HG03039 (cell line): ENCODE measurements around the gene ABCG5.

Experiments used
- ATAC-seq: cut with Tn5 transposase; IDR thresholded peaks from one replicate; pipeline ENCODE4 v1.9.1; 2021; ENCODE audit warnings: mild to moderate bottlenecking, moderate library complexity; ENCODE audit not compliant: unreplicated experiment

Gene ABCG5

GRCh38 chr2:43810888-43811287 is 27.8 kb downstream of the ABCG5 start:
- no peak for ATAC-seq

DNA sequence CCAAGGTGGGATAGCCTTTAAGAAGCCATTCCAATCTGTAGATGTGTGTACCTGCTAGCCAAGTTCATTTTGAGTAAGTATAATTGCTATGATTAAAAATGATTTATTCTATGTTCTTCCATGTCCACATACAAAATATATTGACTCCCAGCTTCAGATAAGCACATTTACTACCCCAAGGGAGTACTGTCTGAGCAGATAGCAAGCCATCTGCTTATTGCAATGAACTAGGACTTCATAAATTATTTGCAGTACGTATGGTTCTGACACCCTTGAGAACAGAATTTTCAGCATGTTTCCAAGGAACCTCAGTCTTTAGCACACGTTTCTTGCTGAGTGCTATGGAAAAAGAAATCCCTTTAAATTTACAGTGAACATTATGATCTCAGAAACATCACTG is 28.2 kb downstream of the ABCG5 start:
- ATAC-seq = no peak

GRCh38 chr2:43806719-43807031 is 32.0 kb downstream of the ABCG5 start:
- no peak for ATAC-seq

DNA sequence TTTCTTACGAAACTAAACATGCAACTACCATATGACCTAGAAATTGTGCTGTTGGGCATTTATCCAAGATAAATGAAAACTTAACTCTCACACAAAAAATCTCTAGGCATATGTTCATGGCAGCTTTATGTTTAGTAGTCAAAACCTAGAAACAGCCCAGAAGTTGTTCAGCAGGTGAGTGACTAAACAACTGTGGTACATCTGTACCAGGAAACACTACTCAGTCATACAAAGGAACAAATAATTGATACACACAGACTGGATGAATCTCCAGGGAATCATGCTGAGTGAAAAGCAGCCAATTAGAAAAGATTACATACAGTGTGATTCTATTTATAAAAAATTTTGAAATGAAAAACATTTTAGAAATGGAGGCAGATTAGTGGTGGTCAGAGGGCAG is 35.5 kb downstream of the ABCG5 start:
- no peak for ATAC-seq

DNA sequence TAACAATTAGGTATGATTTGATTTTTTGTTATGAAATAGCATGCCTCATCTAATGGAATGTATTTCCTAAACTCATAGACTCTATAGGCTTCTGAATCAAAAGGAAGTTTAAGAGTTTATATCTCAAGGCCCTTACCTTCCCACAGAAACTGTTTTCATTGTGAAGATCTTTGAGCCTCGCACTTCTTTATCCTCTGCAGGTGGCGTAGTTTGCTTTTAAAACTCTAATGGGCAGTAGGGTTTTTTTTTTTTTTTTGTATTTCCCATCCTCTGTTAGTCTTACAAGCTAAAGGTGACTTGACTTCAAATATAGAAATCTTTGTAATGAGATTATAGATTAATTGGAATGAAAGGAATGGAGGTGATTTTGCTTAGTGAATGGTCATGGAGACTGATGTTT is 36.5 kb downstream of the ABCG5 start:
- ATAC-seq = no peak

- no peak for ATAC-seq
These were observed 37.7 kb downstream of the ABCG5 start for GRCh38 chr2:43800894-43801293.

DNA sequence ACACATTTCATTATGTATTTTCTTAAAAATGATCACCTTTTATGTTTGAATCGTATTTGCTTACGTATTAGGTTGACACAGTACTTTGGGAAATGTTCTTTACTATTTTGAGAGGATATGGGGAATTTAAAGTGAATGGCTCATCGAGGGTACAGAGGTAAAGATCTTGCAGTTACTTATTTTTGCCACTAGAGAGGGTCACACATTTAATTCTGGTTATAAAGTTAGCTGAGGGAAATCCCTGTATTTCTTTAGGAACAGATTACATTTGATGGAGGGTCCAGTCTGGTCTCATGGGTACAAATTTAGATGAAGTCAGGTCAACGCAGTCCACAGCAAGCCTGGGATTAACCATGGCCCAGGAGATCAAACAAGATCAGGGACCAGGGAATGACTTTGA is 40.3 kb downstream of the ABCG5 start:
- no peak for ATAC-seq

GRCh38 chr2:43796206-43796605 is 42.4 kb downstream of the ABCG5 start:
- no peak for ATAC-seq

GRCh38 chr2:43794956-43795355 is 43.7 kb downstream of the ABCG5 start:
- ATAC-seq = no peak

GRCh38 chr2:43792653-43793052 is 46.0 kb downstream of the ABCG5 start:
- ATAC-seq = no peak

DNA sequence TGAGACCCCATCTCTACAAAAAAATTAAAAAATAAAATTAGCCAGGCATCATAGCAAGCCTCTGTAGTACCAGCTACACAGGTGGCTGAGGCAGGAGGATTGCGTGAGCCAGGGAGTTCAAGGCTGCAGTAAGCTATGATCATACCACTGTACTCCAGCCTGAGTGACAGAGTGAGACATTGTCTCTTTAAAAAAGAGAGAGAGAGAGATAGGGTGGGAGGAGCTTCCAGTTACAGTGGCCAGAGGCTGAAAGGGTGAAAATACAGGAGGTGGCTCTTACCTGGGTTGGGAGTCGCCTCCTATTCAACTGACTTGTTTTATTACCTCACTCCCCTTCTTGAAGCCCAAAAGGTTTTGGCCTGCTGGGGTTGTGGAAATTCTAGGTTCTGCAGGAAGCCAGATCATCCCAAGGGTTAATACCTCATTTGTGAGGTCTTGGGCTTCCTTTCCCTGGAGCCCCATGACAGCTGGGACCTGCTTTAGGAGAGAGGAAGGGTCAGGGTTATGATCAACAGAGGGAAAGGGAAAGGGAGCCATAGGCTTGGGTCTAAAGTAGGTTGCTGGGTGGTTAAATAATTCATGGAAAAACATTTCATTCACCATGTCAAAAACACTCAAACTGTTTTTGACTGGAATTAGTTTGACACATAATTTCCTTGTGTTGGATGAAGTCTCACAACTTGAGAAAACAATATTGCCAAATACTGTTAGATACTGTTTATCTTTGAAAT is 47.4 kb downstream of the ABCG5 start:
- ATAC-seq = no peak

- no peak for ATAC-seq
These were observed 48.5 kb downstream of the ABCG5 start for GRCh38 chr2:43790147-43790546.

DNA sequence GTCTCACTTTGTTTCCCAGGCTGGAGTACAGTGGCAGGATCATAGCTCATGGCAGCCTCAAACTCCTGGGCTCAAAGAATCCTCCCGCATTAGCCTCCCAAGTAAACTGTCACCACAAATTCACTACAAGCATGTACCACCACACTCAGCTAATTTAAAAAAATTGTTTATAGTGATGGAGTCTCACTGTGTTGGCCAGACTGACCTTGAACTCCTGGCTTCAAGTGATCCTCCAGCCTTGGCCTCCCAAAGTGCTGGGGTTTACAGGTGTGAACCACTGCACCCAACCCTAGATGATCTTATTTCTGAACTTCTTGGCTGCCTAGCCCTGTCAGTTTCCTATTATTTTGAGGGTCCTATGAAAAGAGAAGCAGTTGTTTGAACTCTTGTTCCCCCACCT is 50.0 kb downstream of the ABCG5 start:
- ATAC-seq = no peak

DNA sequence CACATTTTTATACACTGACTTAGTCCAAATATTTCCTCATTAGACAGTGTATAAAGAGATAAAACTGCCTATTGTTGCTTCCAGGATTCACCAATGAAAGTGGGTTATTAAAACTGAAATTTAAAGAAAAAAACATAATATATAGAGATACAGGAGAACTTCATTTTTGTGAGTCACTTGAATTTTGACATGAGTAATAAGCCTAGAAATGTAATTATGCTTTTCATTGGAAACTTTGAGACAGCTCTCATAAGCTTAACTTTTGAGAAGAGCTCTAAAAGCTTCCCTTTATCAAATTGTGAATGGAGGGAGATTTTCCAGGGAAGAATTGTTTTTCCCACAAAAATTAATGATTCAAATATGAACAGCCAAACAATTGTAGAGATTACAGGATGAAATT is 50.7 kb downstream of the ABCG5 start:
- ATAC-seq = no peak

- no peak for ATAC-seq
These were observed 60.4 kb downstream of the ABCG5 start for GRCh38 chr2:43778233-43778632.

- no peak for ATAC-seq
These were observed 61.2 kb downstream of the ABCG5 start for GRCh38 chr2:43777306-43777926.

DNA sequence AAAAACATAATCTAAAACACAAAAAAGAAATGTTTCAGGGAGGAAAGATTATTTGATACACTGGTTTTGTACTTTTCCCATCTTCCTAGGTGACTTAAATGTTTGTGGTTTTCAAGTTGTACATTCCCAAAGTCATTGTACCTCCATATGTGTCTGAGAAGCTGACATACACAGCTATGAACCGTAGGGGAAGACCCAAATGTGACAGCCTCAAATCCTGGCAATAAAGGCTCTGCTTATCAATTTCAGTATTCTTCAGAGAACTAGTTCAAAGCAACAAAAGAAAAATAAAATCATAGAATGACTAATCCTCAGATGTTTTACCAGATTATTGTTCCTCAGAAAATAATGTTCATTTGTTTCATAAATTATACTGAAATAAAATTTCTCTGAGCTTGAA is 62.3 kb downstream of the ABCG5 start:
- ATAC-seq = no peak

GRCh38 chr2:43774617-43775016 is 64.0 kb downstream of the ABCG5 start:
- ATAC-seq = no peak

GRCh38 chr2:43773876-43774613 is 64.6 kb downstream of the ABCG5 start, which contains the start of gene DYNC2LI1:
Gene DYNC2LI1 (plus strand): TSS chr2:43774039. CDS start chr2:43774139, 100 bp downstream.
- peak; percentile 99 for ATAC-seq

DNA sequence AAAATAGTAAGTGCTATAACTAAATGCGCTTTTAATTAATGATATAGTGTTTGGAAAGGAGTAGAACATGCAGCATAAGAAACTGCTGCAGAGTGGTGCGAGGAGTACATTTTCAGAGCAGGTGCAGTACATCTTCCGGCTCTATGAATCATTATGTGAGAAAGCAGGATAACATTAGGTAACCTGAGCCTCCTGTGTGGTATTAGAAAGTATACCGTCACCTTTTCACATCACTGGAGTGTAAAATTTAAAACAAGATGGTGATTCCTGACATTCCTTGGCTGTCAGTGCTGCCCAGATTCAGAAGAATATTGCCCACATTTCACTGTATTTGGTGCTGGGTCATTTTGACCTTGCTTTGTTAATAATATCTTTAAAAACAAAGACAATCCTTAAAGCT is 72.6 kb downstream of the ABCG5 start:
- no peak for ATAC-seq

- ATAC-seq = no peak
These were observed 74.4 kb downstream of the ABCG5 start for GRCh38 chr2:43764086-43764705.

GRCh38 chr2:43763091-43763490 is 75.5 kb downstream of the ABCG5 start:
- no peak for ATAC-seq
